GM23248 (cell line): Measurements from ENCODE around the gene CDH13. TPM values are rescaled to one million over a fixed set of nuclear protein-coding genes. Genes with fewer than 3 reads are reported as not detected.
A peak's percentile ranks its signal among the peaks of the same experiment; 100 is the strongest.

Source experiments
- DNase-seq: peaks from one replicate; pipeline ENCODE4 v3.0.0-alpha.2; 2015
- H2AFZ ChIP-seq: fragments of 200-600 bp; sonication (generic); 2 replicates; pipeline ENCODE4 v1.6.1; 2016; ENCODE audit warnings: antibody characterized with exemption
- H3F3A ChIP-seq: fragments of 200-600 bp; sonication (generic); 2 replicates; pipeline ENCODE4 v1.6.1; 2016; ENCODE audit warnings: mild to moderate bottlenecking, antibody characterized with exemption, mixed run types; ENCODE audit not compliant: insufficient read depth
- H3K27ac ChIP-seq: fragments of 200-600 bp; sonication (generic); 2 replicates; pipeline ENCODE4 v1.5.1; 2016; ENCODE audit warnings: mild to moderate bottlenecking
- H3K27me3 ChIP-seq: fragments of 200-600 bp; sonication (generic); replicated peaks from 2 replicates; pipeline ENCODE4 v1.6.1; 2016; ENCODE audit warnings: mild to moderate bottlenecking; ENCODE audit not compliant: insufficient read depth
- H3K36me3 ChIP-seq: fragments of 200-600 bp; sonication (generic); 2 replicates; pipeline ENCODE4 v1.6.1; 2016; ENCODE audit warnings: low read depth, mild to moderate bottlenecking
- H3K4me1 ChIP-seq: fragments of 200-600 bp; sonication (generic); 2 replicates; pipeline ENCODE4 v1.6.1; 2016; ENCODE audit warnings: mild to moderate bottlenecking; ENCODE audit not compliant: insufficient read depth
- H3K4me2 ChIP-seq: fragments of 200-600 bp; sonication (generic); one replicate; pipeline ENCODE4 v1.6.1; 2016; ENCODE audit warnings: mild to moderate bottlenecking; ENCODE audit not compliant: unreplicated experiment
- H3K4me3 ChIP-seq: fragments of 200-600 bp; sonication (generic); 2 replicates; pipeline ENCODE4 v1.5.1; 2016; ENCODE audit warnings: mild to moderate bottlenecking
- H3K79me2 ChIP-seq: fragments of 200-600 bp; sonication (generic); 2 replicates; pipeline ENCODE4 v1.6.1; 2016; ENCODE audit warnings: mild to moderate bottlenecking; ENCODE audit not compliant: insufficient read depth
- H3K9ac ChIP-seq: fragments of 200-600 bp; sonication (generic); 2 replicates; pipeline ENCODE4 v1.6.1; 2016; ENCODE audit warnings: mild to moderate bottlenecking
- H3K9me2 ChIP-seq: fragments of 200-600 bp; sonication (generic); 2 replicates; pipeline ENCODE4 v1.6.1; 2016; ENCODE audit warnings: mixed run types, mild to moderate bottlenecking, moderate library complexity; ENCODE audit not compliant: insufficient read depth
- H3K9me3 ChIP-seq: fragments of 200-600 bp; sonication (generic); one replicate; pipeline ENCODE4 v1.6.1; 2017; ENCODE audit warnings: low read depth
- H4K20me1 ChIP-seq: fragments of 200-600 bp; sonication (generic); 2 replicates; pipeline ENCODE4 v1.6.0; 2016; ENCODE audit not compliant: insufficient read depth
- EZH2 ChIP-seq: fragments of 200-600 bp; sonication (generic); IDR thresholded peaks from 2 replicates; pipeline ENCODE4 v1.6.1; 2018; ENCODE audit warnings: antibody characterized with exemption, mild to moderate bottlenecking; ENCODE audit not compliant: insufficient read depth, poor library complexity, severe bottlenecking
- EZH2phosphoT487 ChIP-seq: fragments of 200-600 bp; sonication (generic); IDR thresholded peaks from 2 replicates; pipeline ENCODE4 v1.6.1; 2018; ENCODE audit warnings: antibody characterized with exemption, moderate library complexity, mild to moderate bottlenecking, low read depth; ENCODE audit not compliant: insufficient read depth
- WGBS, 2 experiments: methylation state at CpG; one replicate each; pipeline ENCODE4 v1.1.6; 2015 to 2017; ENCODE audit warnings: low lambda C conversion rate in 2 of 2, low coverage in 1 of 2; ENCODE audit errors: missing lambda C conversion rate in 2 of 2; 5-methylcytosine and 5-hydroxymethylcytosine counted together
- in situ Hi-C: fragments of 300-500 bp; cut with MboI; formaldehyde crosslinking; loops from 2 replicates; pipeline ENCODE4 v1.15.0; 2020
- polyA plus RNA-seq: library from polyadenylated mRNA; unstranded; fragments of >200 nt; fragmentation: Nextera tagmentation; extraction: Ambion mirVana; gene quantifications from 2 replicates; pipeline ENCODE4 v1.2.1, GENCODE V29; 2016
- total RNA-seq: library from RNA; depleted of rRNA; stranded (reverse); fragments of >200 nt; shearing (Covaris generic); gene quantifications from 2 replicates; pipeline ENCODE4 v1.2.3, GENCODE V29; 2014

Gene CDH13
- total and polyA plus RNA-seq, 2 experiments from 2014 or later = 51.0 to 52.8 TPM

DNA sequence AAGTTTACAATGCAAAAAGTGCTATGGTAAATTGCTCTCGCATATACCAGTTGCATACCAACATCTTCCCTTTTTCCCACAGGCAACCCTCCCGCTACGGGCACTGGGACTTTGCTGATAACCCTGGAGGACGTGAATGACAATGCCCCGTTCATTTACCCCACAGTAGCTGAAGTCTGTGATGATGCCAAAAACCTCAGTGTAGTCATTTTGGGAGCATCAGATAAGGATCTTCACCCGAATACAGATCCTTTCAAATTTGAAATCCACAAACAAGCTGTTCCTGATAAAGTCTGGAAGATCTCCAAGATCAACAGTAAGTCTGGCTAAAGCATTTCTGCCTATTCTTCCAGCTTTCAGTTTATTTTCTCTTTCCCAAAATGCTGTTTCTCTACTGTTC, 1153.1 kb downstream of the CDH13 start:
- in situ Hi-C loops = no loop called here
- Histone ChIP-seq H3K4me2 (no peak overlapping the region), H3K36me3 (no peaks in the 10 kb centered on the region)

DNA sequence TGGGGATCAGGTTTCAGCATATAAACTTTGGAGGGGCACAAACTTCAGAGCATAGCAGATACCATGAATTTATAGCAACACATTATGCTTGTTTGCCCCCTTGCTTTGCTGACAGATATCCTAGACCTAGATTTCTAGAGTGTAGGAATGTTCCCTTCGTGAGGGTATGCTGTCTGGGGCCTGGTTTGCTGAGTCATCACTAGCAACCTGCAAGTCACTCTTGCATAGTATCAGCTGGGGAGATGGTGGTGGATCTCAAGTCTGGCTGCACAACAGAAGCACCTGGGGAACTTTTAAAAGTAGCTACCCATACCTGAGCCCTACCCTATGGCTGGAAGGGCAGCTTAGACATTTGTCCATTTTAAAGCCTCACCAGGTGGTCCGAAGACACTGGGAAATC, 1158.7 kb downstream of the CDH13 start:
- H2AFZ ChIP-seq = no peak overlapping the region
- no peaks in the 10 kb centered on the region for H4K20me1 ChIP-seq
- no peaks in the 10 kb centered on the region for H3K79me2 ChIP-seq
- no peaks in the 10 kb centered on the region for H3K9me2 ChIP-seq
- no peak overlapping the region for H3K9ac ChIP-seq
- no peak for DNase-seq
- no peak overlapping the region for H3K27ac ChIP-seq
- no peaks in the 10 kb centered on the region for H3F3A ChIP-seq
- no peaks in the 10 kb centered on the region for H3K4me1 ChIP-seq
- no peaks in the 10 kb centered on the region for H3K36me3 ChIP-seq
- in situ Hi-C loops = no loop called here
- no peaks in the 10 kb centered on the region for H3K9me3 ChIP-seq
- H3K4me3 ChIP-seq = no peak overlapping the region
- H3K27me3 ChIP-seq = no peaks in the 10 kb centered on the region
- TF ChIP-seq EZH2 = no peak
- TF ChIP-seq EZH2phosphoT487 = no peak
- H3K4me2 ChIP-seq = no peak overlapping the region
- 83 to 93% methylated on average over 2 of the region's 2 CpGs for WGBS, 2 experiments

More for the DNA sequence above, 1153.1 kb downstream of the CDH13 start:
- no peak for TF ChIP-seq EZH2
- TF ChIP-seq EZH2phosphoT487 = no peak
- no peak overlapping the region for H3K27ac ChIP-seq
- H3K27me3 ChIP-seq = no peaks in the 10 kb centered on the region
- no peak overlapping the region for H2AFZ ChIP-seq
- no peaks in the 10 kb centered on the region for H4K20me1 ChIP-seq
- no peak overlapping the region for H3K4me3 ChIP-seq
- no peaks in the 10 kb centered on the region for H3K9me2 ChIP-seq
- H3K4me1 ChIP-seq = no peaks in the 10 kb centered on the region
- no peaks in the 10 kb centered on the region for H3K9me3 ChIP-seq
- peak; percentile 48 for DNase-seq
- 46 to 53% methylated on average over 6 of the region's 6 CpGs for WGBS, 2 experiments
- no peak overlapping the region for H3K9ac ChIP-seq
- H3K79me2 ChIP-seq = no peaks in the 10 kb centered on the region
- H3F3A ChIP-seq = no peaks in the 10 kb centered on the region

DNA sequence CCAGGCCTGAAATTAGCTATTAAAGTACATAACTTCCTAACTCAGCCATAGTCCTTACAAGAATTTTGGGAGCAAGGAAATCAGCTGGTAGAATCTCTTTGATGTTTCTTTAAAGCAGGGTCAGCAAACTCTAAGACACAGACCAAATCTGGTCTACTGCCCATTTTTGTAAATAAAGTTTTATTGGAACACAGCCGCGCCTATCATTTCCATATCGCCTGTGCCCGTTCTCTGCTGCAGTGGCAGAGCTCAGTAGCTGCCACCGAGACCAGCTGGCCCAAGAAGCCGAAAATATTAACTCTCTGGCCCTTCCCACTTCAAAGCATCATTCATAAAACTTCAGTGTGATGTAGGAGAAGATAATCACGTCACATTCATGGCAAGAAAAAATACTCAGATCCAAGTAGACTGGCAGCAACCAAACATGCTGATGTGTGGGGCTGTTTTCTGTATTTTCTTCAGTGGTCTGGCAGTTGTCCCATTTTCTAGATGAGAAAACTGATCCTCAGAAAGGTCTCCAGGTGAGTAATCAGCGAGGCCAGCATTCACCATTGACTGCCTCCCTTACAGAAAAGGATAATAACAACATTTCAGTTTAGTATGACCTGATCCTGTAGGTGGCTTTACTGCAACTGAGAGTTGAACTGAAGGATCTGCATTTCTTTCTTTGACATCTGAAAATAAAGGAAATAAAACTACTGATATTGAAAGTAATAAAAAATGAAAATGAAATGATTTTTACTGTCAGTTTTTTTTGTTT, 1163.1 kb downstream of the CDH13 start:
- H3K27ac ChIP-seq = no peak overlapping the region
- H3K4me3 ChIP-seq = no peak overlapping the region
- H3K9me2 ChIP-seq = no peaks in the 10 kb centered on the region
- no peak overlapping the region for H2AFZ ChIP-seq
- H4K20me1 ChIP-seq = no peaks in the 10 kb centered on the region
- WGBS, 2 experiments = 84 to 85% methylated on average over 8 of the region's 8 CpGs
- no peak overlapping the region for H3K4me2 ChIP-seq
- TF ChIP-seq EZH2phosphoT487 (no peak), EZH2 (no peak)
- no peaks in the 10 kb centered on the region for H3K79me2 ChIP-seq
- H3K27me3 ChIP-seq = no peaks in the 10 kb centered on the region
- H3F3A ChIP-seq = no peaks in the 10 kb centered on the region
- in situ Hi-C loops = no loop called here
- H3K9me3 ChIP-seq = no peaks in the 10 kb centered on the region
- H3K36me3 ChIP-seq = no peaks in the 10 kb centered on the region
- no peaks in the 10 kb centered on the region for H3K4me1 ChIP-seq
- no peak for DNase-seq
- H3K9ac ChIP-seq = no peak overlapping the region

DNA sequence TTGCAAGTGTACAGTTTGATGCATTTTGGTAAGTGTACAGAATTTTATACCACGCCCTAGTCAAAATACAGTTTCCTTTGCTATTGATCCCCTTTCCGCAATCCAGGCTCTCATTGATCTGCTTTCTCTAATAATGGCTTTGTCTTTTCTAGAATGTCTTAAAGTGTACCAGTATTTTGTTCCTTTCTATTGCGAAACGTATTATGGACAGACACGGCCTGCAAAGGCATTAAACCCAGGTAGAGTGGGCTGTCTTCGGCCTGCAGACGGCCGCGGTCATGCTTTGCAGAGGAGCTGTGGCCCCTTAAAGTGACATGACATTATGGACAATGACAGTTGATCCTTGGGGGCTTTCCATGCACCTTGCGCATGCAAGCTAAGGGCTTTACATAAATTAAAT, 1165.1 kb downstream of the CDH13 start:
- H3K4me3 ChIP-seq = no peak overlapping the region
- no peaks in the 10 kb centered on the region for H3K27me3 ChIP-seq
- no peaks in the 10 kb centered on the region for H3K9me3 ChIP-seq
- no peaks in the 10 kb centered on the region for H3K9me2 ChIP-seq
- no peak overlapping the region for H3K9ac ChIP-seq
- H3K79me2 ChIP-seq = no peaks in the 10 kb centered on the region
- no peak for TF ChIP-seq EZH2
- TF ChIP-seq EZH2phosphoT487 = no peak
- no peak for DNase-seq
- 94 to 97% methylated on average over 10 of the region's 10 CpGs for WGBS, 2 experiments
- no peaks in the 10 kb centered on the region for H3F3A ChIP-seq
- H3K36me3 ChIP-seq = no peaks in the 10 kb centered on the region
- H3K4me1 ChIP-seq = no peaks in the 10 kb centered on the region
- no peaks in the 10 kb centered on the region for H4K20me1 ChIP-seq
- H3K27ac ChIP-seq = no peak overlapping the region
- in situ Hi-C loops = no loop called here
- no peak overlapping the region for H3K4me2 ChIP-seq
- no peak overlapping the region for H2AFZ ChIP-seq
